ENCODE results near the gene ABCC8. TPM values are rescaled to one million over a fixed set of nuclear protein-coding genes. Genes with fewer than 3 reads are reported as not detected.

The ABCC8 gene
- total and polyA plus RNA-seq, 2 of the 8 experiments (the other 6 are each of a cell fraction or from before 2014, with no cell fraction given) = 3.7 to 4.9 TPM

DNA sequence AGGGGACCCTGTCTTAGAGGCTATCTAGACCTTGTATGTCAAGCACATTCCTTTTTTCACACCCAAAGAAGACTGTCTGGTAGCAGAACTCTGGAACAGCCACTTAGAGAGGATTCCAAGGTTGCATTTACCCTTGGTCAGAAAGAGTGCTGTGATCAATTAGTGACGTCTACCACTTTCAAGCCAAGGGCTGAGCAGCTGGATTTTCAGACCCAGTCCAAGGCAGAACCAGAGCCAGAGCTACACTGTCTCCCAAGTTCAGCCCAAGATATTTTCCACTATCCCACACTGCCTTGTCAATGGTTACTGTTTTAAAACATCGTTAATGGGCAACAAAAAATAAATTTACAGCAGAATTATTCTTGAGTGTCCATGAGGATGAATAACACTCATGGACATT lies 24.0 kb downstream of the ABCC8 start:
- H2AK5ac ChIP-seq (ENCODE audit: low read depth, low read length) = no peak overlapping the region
- H4K5ac ChIP-seq (ENCODE audit: insufficient read length, low read depth, low read length) = no peak overlapping the region
- no peak for DNase-seq (ENCODE audit: low read depth in 1 of 2, low spot score in 2 of 2)
- no peak overlapping the region for H3K27ac ChIP-seq (ENCODE audit: low read depth, low read length)
- H3K18ac ChIP-seq (ENCODE audit: extremely low read depth, low read length) = no peak overlapping the region
- no peak overlapping the region for H3K4me3 ChIP-seq (ENCODE audit: extremely low read depth in 1 of 4, insufficient read depth in 2 of 4, low read depth in 3 of 4, low read length in 4 of 4)
- peaks cover 6 to 8% of the 10 kb centered on the region in 2 experiments; a peak in 2 of 4 replicates for H3K9me3 ChIP-seq (ENCODE audit: insufficient read depth in 2 of 2, low read depth in 1 of 2, low read length in 1 of 2)
- H3K79me1 ChIP-seq (ENCODE audit: low read depth, low read length) = no peaks in the 10 kb centered on the region
- no peak overlapping the region for H4K91ac ChIP-seq (replicated peaks; ENCODE audit: insufficient read length, low read length)
- no peaks in the 10 kb centered on the region for H4K20me1 ChIP-seq (replicated peaks in 1 of 2; ENCODE audit: control insufficient read depth in 1 of 2, insufficient read depth in 2 of 2, low read length in 2 of 2)
- H3K4me1 ChIP-seq (replicated peaks in 1 of 4; ENCODE audit: control insufficient read depth in 3 of 4, insufficient read depth in 4 of 4, low read length in 3 of 4) = peaks cover 2 to 6% (median 3%) of the 10 kb centered on the region in 4 experiments; a peak in 6 of 7 replicates
- ChIA-PET POLR2A (ENCODE audit: partially characterized antibody) (no interaction called here), CTCF (ENCODE audit: partially characterized antibody) (interaction anchor here (1.2 kb wide), 1 partner anchor 66 kb away, joined by 3 read pairs; no protein-coding TSS in a partner anchor)
- no peak overlapping the region for H2BK5ac ChIP-seq (ENCODE audit: low read depth, low read length)
- no peak overlapping the region for H3K4me2 ChIP-seq (ENCODE audit: insufficient read depth in 1 of 2, low read depth in 2 of 2, low read length in 2 of 2)
- no peak overlapping the region for H4K8ac ChIP-seq (ENCODE audit: extremely low read depth, insufficient read depth, low read length)
- H3K23me2 ChIP-seq (ENCODE audit: low read depth, low read length) = no peaks in the 10 kb centered on the region
- H3K23ac ChIP-seq (ENCODE audit: insufficient read length) = no peak overlapping the region
- no peaks in the 10 kb centered on the region for H3K27me3 ChIP-seq (replicated peaks in 1 of 4; ENCODE audit: control insufficient read depth in 3 of 4, extremely low read depth in 1 of 4, insufficient read depth in 3 of 4, low read length in 3 of 4)
- H3K56ac ChIP-seq (replicated peaks; ENCODE audit: insufficient read length, low read depth, low read length) = no peak overlapping the region
- H3K36me3 ChIP-seq (ENCODE audit: control insufficient read depth in 2 of 4, insufficient read depth in 4 of 4, low read length in 3 of 4) = no peaks in the 10 kb centered on the region
- FAIRE-seq = no peak
- no peak overlapping the region for H3K9ac ChIP-seq (replicated peaks in 1 of 4; ENCODE audit: extremely low read depth in 1 of 4, low read depth in 3 of 4, low read length in 3 of 4)
- H2BK15ac ChIP-seq (ENCODE audit: low read length) = no peak overlapping the region
- no peak overlapping the region for H3K4ac ChIP-seq (replicated peaks; ENCODE audit: insufficient read length, low read depth, low read length)
- H2BK20ac ChIP-seq (ENCODE audit: low read length) = no peak overlapping the region
- WGBS, 2 experiments (ENCODE audit: extremely low coverage in 1 of 2, insufficient coverage in 1 of 2, insufficient read length in 1 of 2, insufficient replicate concordance in 2 of 2, low coverage in 1 of 2, low lambda C conversion rate in 2 of 2, missing lambda C conversion rate in 1 of 2) = 82% methylated on average over 2 of the region's 2 CpGs; no CpG with 5 or more reads in 1 of the 2 experiments
- no peaks in the 10 kb centered on the region for H3K79me2 ChIP-seq (ENCODE audit: control insufficient read depth in 1 of 2, insufficient read depth in 2 of 2, low read length in 2 of 2)
- H2BK120ac ChIP-seq (replicated peaks; ENCODE audit: low read depth, low read length) = no peak overlapping the region
- H2AFZ ChIP-seq (ENCODE audit: low read length) = no peak overlapping the region
- H2BK12ac ChIP-seq (ENCODE audit: low read depth, low read length) = no peak overlapping the region
- H3K14ac ChIP-seq (ENCODE audit: insufficient read length) = no peak overlapping the region
- TF ChIP-seq POU5F1 (IDR thresholded peaks at IDR 0.05; ENCODE audit: low read depth, low read length) = no peak
- TF ChIP-seq TAF1 (IDR thresholded peaks at IDR 0.05; ENCODE audit: low read depth, low read length) = no peak
- no peak for TF ChIP-seq SP4 (IDR thresholded peaks at IDR 0.05; ENCODE audit: low read length)
- TF ChIP-seq SAP30 (IDR thresholded peaks at IDR 0.05; ENCODE audit: insufficient read depth, insufficient replicate concordance, low read length) = no peak
- no peak for TF ChIP-seq CBX5 (IDR thresholded peaks at IDR 0.05; ENCODE audit: low read depth, low read length)
- no peak for TF ChIP-seq SUZ12 (IDR thresholded peaks at IDR 0.05; ENCODE audit: low read length)
- TF ChIP-seq HDAC6 (IDR thresholded peaks at IDR 0.05; ENCODE audit: low read depth, low read length) = no peak
- TF ChIP-seq, protein P1, sequence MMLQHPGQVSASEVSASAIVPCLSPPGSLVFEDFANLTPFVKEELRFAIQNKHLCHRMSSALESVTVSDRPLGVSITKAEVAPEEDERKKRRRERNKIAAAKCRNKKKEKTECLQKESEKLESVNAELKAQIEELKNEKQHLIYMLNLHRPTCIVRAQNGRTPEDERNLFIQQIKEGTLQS (IDR thresholded peaks at IDR 0.05; ENCODE audit: insufficient read depth, low read depth, low read length) = no peak
- TF ChIP-seq NANOG (IDR thresholded peaks at IDR 0.05; ENCODE audit: insufficient read depth, low read depth, low read length, poor library complexity, severe bottlenecking) = no peak
- no peak for TF ChIP-seq POLR2A (IDR thresholded peaks at IDR 0.05; ENCODE audit: control extremely low read depth in 1 of 2, low read depth in 2 of 2, low read length in 2 of 2)
- no peak for TF ChIP-seq SIX5 (IDR thresholded peaks at IDR 0.05; ENCODE audit: low read depth, low read length)
- no peak for TF ChIP-seq RAD21 (IDR thresholded peaks at IDR 0.05 in 1 of 2, conservative IDR thresholded peaks at IDR 0.05 in 1 of 2; ENCODE audit: low read depth in 2 of 2, low read length in 2 of 2)
- no peak for TF ChIP-seq CREB1 (IDR thresholded peaks at IDR 0.05)
